NCI-H460 (cell line): Measurements from ENCODE around the gene TMEM9. TPM values are rescaled to one million over a fixed set of nuclear protein-coding genes. Genes with fewer than 3 reads are reported as not detected.

Experiments used
- DNase-seq: peaks from one replicate; pipeline ENCODE4 v3.0.0-alpha.2; 2016; ENCODE audit warnings: low read depth; ENCODE audit errors: extremely low read depth
- total RNA-seq: library from RNA; depleted of rRNA; stranded (reverse); fragments of >200 nt; shearing (Covaris generic); gene quantifications from 2 replicates; pipeline ENCODE4 v1.2.3, GENCODE V29; 2014

The TMEM9 gene
- total RNA-seq, 1 experiment from 2014 or later = 107 TPM

DNA sequence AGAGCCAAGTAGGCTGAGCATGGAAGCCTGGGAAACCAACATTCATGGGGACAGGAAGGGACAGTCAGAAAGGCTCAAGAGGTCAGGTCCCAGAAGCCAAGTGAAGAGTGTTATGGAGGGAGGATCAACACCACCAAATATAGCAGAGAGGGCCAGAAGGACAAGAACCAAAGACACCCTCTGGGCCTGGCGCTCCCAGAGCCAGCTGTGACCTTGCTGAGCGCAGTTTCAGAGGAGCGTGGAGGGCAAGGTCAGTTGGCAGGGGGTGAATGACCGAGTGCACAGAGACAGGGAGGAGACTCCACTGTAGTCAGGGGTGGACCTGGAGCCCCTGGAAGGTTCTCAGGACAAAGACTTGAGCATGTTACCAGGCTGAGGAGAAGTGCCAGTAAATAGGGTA, 22.9 kb downstream of the TMEM9 start:
- DNase-seq = no peak

- no peak for DNase-seq
Observed at GRCh38 chr1:201128962-201129361, 25.3 kb downstream of the TMEM9 start.

- DNase-seq = no peak
Observed at GRCh38 chr1:201128476-201128875, 25.8 kb downstream of the TMEM9 start.

DNA sequence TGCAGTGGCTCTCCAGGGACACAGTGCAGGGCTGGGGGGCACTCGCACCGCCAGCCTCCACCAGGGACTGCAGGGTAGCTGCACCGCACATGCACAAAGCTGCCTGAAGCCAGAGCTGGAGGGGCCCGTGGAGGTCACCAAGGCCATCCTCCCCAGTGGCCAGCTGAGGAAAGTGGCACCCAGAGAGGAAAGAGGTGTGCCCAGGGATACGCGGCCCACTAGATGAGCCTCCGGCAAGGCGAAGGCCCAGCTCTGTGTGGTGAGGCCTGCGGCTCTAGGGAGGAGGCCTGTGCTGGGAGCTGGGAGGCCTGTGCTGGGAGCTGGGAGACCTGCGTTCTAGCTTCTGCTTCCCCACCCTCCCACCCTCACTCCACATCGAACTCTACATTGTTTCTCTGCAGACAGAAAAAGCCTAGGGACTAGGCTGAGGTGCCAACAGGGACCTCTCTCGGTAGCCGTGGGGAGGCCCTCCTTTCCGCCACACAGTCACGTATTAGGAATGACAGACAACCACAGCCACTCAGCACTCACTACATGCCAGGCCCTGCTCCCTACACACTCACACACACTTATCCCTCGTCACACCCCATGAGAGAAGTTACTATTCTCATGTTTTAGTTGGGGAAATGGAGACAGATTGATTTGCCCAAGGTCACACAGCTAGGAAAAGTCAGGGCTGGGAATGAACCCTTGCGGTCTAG, 26.4 kb downstream of the TMEM9 start:
- no peak for DNase-seq

- peak; percentile 70 for DNase-seq
Observed at GRCh38 chr1:201126832-201127754, 27.2 kb downstream of the TMEM9 start, which contains the start of gene ASCL5. Gene ASCL5, minus strand, starts transcription at chr1:201127184. Its CDS starts 11,812 bp downstream, at chr1:201115372.

- DNase-seq = no peak
Observed at GRCh38 chr1:201126463-201126831, 27.8 kb downstream of the TMEM9 start.

GRCh38 chr1:201125800-201126199, 28.5 kb downstream of the TMEM9 start:
- DNase-seq = no peak

- DNase-seq = no peak
Observed at GRCh38 chr1:201125019-201125418, 29.3 kb downstream of the TMEM9 start.

GRCh38 chr1:201123866-201124265, 30.4 kb downstream of the TMEM9 start:
- no peak for DNase-seq

- DNase-seq = no peak
Observed at GRCh38 chr1:201122321-201122957, 31.8 kb downstream of the TMEM9 start.

- peak; percentile 71 for DNase-seq
Observed at GRCh38 chr1:201119206-201120197, 34.8 kb downstream of the TMEM9 start.

- no peak for DNase-seq
Observed at GRCh38 chr1:201116091-201116490, 38.2 kb downstream of the TMEM9 start.

DNA sequence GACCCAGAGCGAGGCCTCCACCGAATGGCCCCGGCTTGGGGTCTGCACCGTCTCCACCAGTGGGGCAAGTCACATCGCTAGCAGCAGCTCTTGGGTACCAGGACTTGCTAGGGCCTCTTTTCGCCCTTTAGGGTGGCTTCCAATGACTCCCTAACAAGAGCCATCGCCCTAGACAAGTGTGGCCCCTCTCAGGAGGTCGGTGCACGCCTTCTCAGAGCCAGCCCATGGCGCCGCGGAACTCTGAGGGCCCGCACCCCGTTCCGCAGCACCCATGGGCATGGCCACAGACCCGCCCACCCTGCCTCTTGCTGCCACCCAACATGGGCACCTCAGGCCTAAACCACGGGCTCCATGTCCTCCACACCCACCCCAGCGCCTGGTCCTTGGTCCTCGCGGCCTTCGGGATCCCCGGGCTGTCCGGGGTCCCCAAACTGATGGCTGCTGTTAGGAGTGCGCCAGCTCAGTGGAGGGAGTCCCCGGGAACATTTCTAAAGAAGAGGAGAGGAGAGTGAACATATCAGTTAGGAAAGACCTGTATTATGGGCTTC, 38.8 kb downstream of the TMEM9 start:
- DNase-seq = no peak

GRCh38 chr1:201114245-201115131, 39.8 kb downstream of the TMEM9 start:
- peak; percentile 98 for DNase-seq

DNA sequence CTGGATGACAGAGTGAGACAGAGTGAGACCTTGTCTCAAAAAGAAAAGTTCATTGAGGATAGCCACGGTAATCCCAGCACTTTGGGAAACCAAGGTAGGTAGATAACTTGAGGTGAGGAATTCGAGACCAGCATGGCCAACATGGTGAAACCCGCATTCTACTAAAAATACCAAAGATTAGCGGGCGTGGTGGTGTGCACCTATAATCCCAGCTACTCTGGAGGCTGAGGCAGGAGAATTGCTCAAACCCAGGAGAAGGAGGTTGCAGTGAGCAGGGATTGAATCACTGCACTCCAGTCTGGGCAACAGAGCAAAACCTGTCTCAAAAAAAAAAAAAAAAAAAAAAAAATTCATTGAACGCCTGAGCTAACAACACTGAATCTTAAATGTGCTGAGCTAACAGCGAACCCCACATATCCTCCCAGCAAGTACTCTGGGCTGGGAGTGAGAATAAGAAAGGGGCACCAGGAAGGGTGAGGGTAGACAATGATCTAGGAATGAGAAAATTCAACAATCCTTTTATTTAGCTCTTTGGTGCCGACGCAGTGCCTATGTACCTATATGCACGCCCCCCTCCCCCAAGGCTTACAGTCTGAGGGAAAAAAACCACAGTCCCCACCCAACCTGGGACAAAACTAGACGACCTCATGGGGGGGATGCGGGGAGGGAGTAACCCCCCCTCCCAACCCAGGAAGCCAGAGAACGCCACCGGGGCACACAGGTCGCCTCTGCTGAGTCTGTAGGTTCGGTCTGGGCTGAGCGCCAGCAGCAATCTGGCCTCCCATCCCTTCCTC, 40.6 kb downstream of the TMEM9 start:
- no peak for DNase-seq

DNA sequence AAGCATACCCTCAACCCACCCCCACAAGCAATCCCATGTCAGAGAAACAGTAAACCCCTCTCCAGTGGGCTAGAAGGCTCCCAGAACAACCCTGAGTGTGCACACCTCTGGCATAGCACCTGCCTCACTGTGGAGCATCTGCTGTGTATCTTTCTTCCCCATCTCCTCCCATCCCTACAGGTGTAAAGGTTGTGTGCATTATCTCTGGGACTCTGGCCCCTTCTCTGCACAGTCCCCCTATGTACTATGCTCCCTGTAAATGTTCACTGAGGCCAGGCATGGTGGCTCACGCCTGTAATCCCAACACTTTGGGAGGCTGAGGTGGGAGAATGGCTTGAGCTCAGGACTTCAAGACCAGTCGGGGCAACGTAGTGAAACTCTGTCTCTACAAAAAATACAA, 41.3 kb downstream of the TMEM9 start:
- DNase-seq = no peak

DNA sequence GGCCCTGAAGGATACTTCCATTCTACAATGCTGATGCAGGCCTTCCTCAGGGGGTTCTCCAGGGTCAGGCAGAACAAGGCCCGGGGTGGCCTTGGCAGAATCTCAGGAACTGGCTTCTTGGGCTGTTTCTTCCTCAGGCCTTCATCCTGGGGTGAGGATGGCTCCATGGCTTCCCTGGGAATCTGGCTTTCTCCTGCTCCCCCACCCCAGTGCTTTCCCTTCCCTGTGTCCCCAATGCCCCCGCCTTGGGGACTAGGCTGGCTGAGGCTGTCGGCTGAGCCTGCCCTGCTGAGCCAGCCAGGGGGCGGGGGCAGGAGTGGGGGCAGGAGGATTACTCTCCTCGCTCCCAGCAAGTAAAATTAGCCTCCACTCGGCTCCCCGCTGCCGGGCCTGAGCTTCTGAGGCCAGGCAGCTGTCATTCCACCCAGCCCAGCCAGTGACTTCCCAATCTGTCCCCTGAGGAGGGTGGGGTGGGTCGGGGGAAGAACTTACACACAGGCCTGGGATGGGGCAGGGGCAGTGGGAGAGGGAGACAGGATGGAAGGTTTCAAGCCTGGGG, 42.0 kb downstream of the TMEM9 start, which contains the start of gene CACNA1S:
CACNA1S (minus strand) TSS at position 254 of the 559 bp plus-strand sequence; CDS start at position 167, 87 bp downstream.
- DNase-seq = no peak

DNA sequence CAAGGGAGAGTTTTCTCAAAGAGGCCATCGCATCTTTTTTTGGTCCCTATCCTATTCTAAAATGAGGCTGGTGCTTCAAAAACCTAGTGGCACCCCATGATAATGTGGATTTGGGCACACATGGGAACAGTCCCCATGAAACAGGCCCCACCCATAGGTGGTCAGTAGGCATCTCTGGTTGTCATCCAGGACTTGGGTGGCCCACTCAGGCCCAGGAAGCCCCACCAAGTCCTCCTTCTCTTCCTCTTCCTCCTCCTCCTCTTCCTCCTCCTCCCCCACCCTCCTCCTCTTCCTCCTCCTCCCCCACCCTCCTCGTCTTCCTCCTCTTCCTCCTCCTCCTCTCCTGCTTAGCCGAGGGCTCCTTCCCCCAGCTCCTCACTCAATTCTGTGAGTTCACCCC, 42.6 kb downstream of the TMEM9 start:
- no peak for DNase-seq
